GM13976 (cell line): ENCODE data around the gene DPP6.

Source experiments
- DNase-seq: peaks from one replicate; pipeline ENCODE4 v3.0.0; 2012; ENCODE audit warnings: low spot score
- CTCF ChIP-seq: IDR thresholded peaks from 2 replicates; pipeline ENCODE4 v1.5.1; 2012; ENCODE audit warnings: borderline replicate concordance, mild to moderate bottlenecking; ENCODE audit not compliant: insufficient read depth; ENCODE audit errors: extremely low read depth, missing control alignments, control extremely low read depth
- in situ Hi-C: fragments of 300-500 bp; cut with MboI; formaldehyde crosslinking; loops from one replicate; pipeline ENCODE4 v1.12.0; 2022; ENCODE audit warnings: low sequenced_read_pairs, mixed read lengths, inconsistent platforms; ENCODE audit not compliant: unreplicated experiment

DPP6 gene

DNA sequence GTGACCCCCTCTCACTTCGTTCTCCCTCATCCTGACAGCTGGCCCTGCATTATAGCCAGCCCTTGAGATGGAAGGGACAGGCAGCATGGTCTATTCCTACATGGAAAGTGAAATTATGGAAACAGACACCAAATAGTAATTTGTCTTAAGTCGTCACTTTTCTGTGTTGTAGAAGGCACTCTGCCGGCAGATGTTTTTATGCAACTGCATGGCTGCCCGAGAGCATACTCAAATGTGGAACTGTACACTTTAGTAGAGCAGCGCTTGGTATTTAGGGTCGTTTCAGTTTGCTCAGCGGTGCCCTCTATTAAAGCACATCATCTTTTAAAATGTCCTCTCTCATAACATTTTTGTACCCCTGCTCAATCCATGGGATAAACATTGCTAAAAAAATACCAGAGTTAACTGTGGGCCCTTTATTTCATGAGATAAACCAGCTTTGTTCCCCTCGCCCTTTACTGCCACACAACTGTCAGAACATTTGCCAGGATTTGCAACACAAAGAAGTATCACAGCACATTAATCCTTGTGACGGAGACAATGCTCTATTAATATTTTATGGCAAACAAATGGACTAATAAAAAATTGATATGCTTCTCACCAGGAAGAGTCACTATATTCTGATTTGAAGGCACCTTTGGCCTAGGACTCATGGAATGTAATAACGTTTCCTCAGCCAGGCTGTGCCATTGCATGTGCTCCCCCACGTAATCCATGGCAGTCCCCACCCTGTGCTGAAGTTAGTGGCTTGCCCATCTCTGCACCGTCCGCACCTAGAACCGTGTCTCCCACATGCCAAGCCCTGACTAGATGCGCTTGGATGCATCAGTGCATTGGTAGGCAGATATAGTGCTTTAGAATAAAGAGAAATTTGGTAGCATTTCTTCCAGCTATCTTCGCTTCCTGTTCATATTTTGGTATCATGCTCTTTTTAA, 729.4 kb downstream of the DPP6 start:
- TF ChIP-seq CTCF, result no peak
- DNase-seq, result no peak
- in situ Hi-C loops, result no loop called here

DNA sequence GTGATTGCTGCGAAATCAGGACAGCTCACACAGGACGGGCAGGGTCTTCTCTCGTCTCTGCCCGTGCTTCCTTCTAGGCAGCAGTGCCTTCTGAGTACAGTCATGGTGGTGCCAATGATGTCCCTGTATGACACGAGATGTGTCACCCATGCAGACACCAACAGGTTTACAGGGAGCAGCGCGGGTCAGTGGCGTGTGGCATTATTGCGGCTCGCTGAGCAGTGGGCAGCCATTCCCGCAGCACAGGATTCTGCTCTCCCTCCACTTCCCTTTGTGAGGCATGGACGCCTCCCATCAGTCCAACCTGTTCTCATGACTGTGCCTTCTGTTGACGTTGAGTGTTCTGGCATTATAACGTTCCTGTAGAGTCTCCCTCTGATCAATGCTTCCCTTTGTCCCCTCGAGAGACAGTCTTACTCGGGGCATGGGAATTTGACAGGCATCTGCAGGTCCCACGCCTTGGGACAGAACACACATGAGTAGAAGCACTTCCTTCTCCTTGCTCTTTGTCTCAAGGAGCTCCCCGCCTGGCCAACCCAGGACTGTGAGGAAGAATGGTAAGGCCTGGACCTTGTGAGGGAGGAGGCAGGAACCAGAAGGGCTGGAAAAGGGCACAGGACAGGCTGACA, 731.2 kb downstream of the DPP6 start:
- TF ChIP-seq CTCF, result no peak
- no peak for DNase-seq
- in situ Hi-C loops, result no loop called here

GRCh38 chr7:154785898-154786297, 733.7 kb downstream of the DPP6 start:
- no peak for TF ChIP-seq CTCF

GRCh38 chr7:154789404-154789803, 737.2 kb downstream of the DPP6 start:
- DNase-seq, result no peak
- TF ChIP-seq CTCF, result no peak
- in situ Hi-C loops, result no loop called here

More at GRCh38 chr7:154785898-154786297, 733.7 kb downstream of the DPP6 start:
- DNase-seq, result no peak
- in situ Hi-C loops, result no loop called here

DNA sequence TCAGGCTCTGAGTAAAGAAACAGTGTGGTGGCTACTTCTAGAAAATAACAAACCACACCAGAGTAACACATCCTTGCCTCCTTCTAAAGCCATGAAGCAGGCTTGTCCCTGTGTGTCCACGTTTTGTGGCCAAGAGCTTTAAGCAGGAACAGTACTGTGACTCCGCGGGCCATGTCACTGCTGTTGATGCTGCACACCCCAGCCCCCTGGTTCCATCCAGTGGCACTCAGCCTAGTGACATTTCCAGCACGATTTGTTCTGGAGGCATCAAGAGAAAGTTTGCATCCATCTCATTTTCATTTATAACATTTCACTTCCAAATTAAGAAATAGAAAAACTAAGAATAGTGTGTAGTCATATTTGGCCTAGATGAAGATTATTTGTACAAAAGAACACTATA, 739.4 kb downstream of the DPP6 start:
- no peak for DNase-seq
- in situ Hi-C loops, result no loop called here
- TF ChIP-seq CTCF, result no peak

DNA sequence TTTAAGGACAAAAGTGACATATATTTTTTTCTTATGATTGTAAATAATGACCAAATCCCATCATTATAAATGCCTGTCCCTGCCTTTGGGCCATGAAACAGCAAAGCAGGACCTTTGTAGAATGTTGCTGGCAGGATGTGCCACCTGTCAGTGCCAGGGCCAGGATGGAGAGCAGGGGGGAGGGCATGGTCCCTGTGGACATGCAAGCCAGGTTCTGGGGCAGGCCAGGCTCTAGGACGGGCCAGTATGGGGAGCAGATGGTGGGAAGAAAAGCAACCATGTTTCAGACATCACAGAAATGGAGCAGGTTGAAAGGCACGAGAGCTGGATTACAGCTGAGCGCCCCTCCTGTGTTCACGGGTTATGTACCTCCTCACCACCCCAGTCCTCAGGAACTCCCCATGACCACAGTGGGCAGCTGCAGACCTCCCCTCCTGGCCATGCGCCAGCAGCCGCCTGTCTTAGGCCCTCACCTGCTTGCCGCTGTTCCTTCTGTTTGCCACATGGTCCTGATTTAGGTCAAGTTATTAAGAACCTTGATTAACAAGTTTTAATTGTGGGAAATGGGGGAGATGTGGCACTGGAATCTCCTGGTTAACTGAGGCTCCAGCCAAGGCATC, 740.3 kb downstream of the DPP6 start:
- no peak for DNase-seq
- in situ Hi-C loops, result no loop called here
- TF ChIP-seq CTCF, result no peak
